HG03139 (cell line): ENCODE results near the gene DLG2.
"Not testable (repeated sequence)": the region's sequence is repeated elsewhere in the genome, so short reads cannot be mapped to it uniquely, and the experiment has no call there.

ENCODE experiments used
- ATAC-seq: cut with Tn5 transposase; IDR thresholded peaks from one replicate; pipeline ENCODE4 v1.9.1; 2021; ENCODE audit not compliant: unreplicated experiment

The DLG2 gene

DNA sequence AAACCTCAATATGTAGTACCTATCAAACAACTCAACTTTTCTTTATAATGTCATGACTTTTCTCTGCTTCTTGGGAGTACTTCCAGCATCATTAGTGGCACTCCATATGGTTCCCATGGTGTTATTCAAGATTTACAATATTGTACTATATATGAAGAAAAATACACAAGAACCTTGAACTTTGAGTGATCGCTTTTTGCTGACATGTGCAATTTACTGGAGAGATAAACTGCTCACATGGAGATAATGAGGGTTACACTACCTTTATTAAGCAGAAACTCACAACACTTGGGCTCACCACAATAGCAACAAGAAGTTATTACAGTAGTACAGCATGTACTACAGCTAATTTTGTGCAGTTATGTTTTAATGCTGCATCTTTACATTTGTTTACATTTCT is 388.2 kb downstream of the DLG2 start:
- no peak for ATAC-seq

DNA sequence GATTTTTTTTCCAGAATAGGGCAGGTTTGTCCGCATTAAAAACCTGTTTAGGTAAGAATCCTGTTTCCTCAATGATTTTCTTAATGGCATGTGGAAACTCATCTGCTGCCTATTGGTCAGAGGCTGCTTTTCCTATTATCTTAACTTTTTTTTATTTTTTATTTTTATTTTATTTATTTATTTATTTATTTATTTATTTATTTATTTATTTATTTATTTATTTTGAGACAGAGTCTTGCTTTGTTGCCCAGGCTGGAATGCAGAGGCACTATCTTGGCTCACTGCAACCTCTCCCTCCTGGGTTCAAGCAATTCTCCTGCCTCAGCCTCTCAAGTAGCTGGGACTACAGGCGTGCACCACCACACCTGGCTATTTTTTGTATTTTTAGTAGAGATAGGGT is 389.1 kb downstream of the DLG2 start:
- not testable (repeated sequence) for ATAC-seq

DNA sequence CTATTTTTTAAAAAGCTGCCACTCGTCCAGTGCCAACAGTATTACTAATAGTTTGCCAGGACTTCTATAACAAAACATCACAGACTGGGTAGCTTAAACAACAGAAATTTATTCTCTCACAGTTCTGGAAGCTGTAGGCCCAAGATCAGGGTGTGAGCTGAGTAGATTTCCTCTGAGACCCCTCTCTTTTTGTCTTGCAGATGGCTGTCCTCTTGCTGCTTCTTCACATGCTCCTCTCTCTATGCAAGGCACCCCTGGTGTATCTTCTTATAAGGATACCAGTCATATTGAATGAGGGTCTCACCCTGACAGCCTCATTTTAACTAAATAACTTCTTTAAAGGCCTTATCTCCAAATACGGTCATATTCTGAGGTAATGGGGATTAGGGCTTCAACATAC is 390.9 kb downstream of the DLG2 start:
- ATAC-seq: no peak

DNA sequence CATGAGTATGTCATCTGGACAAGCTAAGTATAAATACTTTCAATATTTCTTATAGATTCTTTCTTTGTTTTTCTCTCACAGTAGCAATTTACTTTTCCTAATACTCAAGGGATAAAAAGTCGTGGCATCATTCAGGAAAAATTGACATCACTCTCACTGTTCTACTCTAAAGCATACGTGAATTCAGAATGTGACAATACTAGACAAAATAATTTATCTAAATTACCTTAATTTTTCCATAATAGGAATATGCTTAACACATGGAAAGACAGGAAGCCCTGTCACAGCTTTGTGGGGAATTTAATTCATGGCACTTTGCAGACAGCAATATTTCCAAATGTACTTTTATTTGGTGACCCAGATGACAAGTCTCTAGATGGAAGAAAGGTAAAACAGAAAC is 394.6 kb downstream of the DLG2 start:
- ATAC-seq: no peak

DNA sequence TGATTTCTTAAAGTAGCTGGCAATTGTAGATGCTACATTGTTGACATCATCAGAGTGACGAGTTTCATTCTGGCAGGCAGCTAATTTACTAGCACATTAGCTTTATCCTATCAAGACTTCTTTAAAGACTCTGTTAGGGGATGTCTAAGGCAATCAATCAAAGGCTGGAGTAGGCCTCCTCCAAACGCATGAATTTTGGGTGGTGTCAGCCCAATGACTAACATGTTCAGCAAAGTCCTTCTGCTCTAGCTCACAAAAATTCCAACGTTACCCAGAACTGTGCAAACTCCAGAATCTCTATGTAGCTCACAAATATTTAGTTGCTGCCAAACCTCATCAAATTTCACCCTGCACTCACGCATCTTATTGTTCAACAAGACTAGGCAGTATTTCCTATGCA is 395.6 kb downstream of the DLG2 start:
- ATAC-seq: no peak

DNA sequence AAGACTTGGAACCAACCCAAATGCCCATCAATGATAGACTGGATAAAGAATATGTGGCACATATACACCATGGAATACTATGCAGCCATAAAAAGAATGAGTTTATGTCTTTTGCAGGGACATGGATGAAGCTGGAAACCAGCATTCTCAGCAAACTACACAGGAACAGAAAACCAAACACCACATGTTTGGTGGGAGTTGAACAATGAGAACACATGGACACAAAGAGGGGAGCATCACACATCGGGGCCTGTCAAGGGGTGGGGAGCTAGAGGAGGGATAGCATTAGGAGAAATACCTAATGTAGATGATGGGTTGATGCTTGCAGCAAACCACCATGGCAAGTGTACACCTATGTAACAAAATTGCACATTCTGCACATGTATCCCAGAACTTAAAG is 397.4 kb downstream of the DLG2 start:
- ATAC-seq: not testable (repeated sequence)

DNA sequence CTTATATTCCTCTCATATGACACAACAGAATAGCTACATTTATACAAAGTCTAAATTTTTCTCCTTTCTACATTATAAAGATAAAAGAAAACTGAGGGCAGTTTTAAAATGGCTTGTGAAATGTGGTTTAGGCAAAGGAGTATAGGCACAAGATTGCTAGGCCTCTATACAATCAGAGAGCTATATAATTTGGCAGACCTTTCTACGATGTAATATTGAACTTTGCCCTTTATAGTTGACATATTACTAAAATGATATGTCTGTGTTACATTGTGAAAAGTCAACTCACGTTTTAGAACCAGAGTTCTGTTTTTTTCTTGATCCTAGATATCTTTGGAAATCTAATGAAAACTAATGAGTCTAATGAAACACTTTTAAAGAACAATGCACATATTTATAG is 430.2 kb downstream of the DLG2 start:
- ATAC-seq: no peak

DNA sequence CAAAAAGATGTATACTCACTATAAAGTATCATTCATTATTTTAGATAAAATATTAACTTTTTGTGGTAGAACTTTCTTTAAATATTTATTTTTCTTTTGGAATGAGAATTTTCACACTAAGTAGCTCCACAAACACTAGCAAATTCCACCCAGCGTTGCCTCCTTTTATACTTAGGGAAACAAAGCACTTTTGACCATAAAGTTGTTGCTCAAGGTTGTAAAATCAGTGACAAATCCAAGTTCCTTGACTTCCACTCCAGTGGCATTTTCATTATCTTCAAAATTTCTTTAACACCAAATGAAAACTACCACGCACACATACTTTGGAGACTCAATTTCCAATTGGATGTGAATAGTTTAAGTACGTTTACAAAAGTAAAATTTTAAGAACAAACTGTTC is 431.2 kb downstream of the DLG2 start:
- ATAC-seq: no peak

DNA sequence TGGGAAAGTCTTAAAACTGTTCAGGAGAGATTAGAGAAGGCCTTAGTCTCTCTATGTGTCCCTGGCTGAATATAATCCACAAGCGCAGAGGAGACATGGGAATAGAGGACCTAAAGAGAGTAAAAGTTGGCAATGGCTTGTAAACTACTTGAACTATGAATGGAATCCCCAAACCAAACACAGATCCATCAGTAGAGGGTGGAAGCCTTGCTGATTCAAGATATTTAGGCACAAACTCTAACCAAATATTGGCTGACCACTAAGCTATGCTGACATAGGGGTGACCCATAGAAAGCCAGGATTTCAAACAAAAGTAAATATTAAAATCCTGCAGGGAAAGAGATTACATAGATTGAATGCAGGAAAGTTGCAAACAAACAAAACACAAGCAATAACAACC is 439.2 kb downstream of the DLG2 start:
- no peak for ATAC-seq

DNA sequence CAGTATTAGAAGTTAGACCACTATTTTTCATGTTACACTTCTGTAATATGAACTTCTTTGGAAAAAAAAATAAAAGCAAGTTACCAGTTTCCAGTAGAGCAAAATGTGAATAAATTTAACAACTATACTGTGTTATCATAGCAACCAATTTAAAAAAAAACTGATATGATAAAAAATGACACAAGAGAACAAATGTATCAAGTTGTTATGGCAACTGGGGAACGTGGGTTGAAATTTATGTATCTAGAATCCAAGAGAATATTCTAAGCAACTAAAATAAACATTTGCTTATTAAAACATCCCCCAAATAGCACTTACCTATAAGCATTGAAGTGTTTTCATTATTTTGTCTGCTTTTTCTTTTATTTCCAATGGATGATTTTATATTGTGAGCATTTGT is 442.4 kb downstream of the DLG2 start:
- no peak for ATAC-seq

DNA sequence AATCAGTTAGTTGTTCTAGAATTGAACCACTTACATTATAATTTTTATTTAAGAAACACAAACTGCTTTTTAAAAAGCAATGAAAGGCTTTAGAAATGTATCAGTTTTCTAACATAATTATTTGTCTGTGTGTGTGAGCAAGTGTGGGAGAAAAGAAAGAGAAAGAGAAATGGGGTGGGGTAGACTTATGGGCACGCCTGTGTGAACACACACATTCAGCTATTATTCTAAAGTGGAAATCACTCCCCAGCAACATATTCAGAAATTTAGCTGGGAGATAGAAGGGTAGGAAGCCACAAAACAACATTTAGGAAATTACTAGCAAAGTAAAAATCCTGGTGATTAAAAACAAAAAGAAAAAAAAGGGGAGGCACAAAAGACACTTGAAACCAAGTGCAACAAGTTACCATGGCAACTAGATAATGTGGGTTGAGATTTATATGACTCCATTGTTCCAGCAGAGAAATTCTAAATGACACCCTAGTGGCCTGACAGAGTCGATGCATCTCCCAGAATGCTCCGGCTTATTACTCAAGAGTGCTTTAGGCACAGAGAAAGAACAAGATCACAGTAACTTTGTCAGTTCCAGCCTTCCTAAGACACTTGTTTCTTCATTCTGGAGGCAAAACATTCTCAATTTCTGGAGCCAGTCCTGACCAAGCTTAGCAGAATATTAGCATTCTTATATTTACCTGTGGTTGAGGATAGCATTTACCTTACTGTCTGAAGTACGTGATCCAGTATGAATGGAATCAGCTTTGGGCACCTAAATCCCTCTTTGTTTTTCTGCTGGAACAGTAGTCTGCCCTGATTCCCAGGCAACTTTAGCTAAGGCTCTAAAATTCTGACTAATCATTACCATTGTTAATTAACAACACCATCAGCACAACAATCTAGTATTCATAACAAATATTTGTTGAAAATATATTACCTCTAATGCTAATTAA is 444.4 kb downstream of the DLG2 start:
- no peak for ATAC-seq

DNA sequence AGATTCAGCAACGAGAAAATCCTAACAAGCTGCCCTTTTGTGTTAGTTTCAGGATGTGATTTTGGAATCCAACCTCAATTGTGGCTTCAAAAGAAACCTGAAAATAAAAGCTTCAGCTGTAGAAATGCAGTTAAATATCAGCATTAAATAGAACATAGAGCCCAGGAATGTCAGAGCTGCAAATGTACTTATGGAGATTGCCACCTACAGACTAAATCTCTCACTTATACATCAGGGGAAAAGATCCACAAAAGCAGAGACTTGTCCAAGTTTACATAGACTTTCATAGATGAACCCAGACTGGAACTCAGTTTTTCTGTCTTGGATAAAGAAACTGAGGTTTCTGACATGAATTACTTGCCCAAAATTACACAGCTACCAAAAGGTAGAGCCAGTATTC is 446.6 kb downstream of the DLG2 start:
- no peak for ATAC-seq

DNA sequence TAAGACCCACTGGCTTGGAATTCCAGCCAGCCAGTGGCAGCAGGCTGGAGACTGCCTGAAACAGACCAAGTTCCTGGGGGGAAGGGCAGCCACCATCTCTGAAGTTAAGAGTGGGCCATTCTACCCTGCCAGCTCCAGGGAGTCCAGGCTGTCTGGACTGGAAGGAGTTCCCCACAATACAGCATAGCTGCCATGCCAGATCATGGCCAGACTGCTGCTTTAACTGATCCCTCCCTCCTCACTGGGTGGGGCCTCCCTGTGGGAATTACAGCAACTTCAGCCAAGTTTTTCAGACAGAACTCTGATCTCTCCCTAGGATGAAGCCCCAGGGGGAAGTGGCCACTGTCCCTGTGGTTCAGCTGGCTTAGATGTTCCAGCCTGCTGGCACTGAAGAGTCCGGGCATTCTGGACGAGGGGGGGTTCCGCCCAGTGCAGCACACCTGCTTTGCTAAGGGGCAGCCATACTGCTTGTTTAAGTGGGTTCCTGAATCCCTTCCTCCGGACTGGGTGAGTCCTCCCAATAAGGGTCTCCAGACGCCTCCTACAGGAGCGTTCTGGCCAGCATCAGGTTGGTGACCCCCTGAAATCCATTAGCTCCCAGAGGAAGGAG is 455.4 kb downstream of the DLG2 start:
- ATAC-seq: no peak

DNA sequence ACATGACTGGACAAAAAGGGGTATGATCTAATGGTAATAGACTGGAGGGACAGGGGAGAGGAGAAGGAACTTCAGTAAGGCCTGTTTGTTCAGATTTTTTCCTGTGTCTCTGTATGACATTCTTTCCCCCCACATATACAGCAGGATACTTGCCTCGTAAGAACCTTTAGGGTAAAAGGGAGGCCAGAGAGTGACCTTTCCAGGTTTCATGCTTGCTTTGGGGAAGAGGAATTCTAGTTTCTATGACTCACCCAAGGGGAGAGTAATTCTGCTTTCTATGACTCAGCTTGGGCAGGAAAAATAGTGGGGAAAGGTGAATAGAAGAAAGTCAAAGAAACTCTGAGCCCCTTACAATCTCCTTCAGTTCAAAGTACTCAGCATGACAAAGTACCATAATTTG is 457.0 kb downstream of the DLG2 start:
- ATAC-seq: no peak

DNA sequence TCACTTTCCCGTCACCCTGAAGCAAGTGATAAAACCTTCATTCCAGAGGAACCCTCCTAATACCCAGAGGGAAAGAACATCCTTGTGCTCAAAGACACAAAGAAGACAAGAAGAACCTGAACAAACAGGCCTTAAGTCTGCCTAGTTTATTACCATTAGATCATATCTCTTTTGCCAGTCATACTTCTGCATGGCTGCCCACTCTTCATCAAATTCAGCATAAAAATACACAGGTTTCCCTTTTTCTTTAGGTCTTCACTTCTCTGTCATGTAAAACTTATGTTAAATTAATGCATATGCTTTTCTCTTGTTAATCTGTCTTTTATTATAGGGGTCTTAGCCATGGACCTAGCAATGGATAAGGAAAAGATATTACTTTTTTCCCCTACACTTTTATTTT is 459.7 kb downstream of the DLG2 start:
- no peak for ATAC-seq

DNA sequence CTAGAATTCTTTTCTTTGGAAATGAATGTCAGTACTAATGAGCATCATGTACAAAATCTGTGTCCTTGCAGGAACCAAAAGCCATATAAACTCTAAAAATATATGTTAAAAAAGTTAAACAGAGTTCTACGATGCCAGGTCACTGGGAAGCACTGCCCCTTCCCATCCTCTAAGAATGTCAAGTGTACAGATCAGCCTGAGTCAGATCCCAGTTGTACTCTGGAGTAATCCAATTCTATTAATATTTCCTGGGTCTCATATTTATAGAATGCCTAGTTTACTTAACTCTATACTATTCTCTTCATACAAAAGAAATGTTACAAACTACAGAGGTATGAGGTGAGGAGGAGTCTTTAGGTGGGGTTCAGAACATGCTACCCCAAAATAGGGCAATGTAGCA is 460.1 kb downstream of the DLG2 start:
- ATAC-seq: no peak

DNA sequence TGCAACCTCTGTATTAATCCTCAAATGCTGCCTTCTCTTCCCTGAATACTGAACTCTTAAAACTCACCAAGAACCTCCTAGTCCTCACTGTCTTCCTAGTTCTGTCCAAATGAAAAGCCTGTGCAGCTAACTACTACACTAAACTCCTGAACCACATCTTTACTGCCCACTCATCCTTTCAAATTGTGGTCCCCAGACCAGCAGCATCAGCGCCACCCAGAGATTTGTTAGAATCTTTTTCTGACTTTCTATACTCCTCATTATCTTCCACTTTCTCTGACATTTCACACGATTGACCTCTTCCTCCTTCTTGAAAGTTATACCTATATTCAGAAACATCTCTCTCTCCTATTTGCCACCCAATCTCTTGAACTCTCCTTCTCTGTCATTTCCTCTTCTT is 461.3 kb downstream of the DLG2 start:
- no peak for ATAC-seq

DNA sequence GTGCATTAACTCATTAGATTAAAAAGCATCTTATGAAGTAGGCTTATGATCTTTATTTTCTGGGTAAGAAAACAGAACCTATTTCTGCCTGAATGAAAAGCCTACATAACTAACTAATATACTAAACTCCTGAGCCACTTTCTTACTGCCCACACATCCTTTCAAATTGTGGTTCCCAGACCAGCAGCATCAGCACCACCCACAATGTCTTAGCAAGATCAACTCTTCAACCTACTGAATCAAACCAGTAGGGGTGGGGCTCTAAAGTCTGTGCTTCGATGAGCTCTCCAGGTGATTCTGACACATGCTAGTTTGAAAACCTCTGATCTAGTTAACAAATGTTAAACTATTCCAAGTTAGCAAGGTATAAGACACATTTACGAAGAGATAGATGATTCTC is 462.4 kb downstream of the DLG2 start:
- no peak for ATAC-seq

DNA sequence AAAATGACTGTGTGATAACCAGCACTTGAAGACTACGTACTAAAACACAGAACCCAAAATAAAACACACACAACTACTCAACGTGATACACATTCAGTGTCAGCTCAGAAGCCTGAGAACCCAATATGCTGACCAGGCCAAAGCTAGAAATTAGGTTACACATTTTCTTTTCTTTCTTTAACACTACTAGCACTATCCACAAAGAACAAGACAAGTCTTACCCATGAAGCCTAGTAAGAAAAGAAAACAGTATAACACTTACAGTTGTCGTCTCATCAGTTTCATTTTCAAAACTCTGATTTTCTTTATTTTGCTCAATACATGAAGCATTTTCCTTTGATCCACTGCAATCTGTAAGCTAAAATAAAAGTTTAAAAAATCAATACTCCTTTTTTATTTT is 472.9 kb downstream of the DLG2 start:
- ATAC-seq: no peak

DNA sequence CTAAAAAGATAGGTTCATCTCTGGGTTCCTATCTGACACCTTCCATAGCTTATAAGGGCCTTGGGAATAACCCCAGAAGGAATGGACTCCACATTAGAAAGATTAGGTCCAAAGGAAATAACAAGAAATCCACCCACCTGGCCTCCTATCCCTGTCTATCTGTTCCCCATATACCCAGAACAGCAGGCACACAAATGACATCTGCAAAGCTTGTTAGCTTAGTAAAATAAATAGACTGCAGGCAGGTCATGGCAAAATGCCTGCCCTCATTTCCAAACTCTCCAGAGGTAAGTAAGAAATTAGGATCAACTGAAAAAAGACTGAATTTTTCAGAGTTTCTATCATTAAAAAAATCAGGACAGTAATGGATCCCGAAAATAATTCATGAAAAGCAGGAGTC is 489.5 kb downstream of the DLG2 start:
- no peak for ATAC-seq

DNA sequence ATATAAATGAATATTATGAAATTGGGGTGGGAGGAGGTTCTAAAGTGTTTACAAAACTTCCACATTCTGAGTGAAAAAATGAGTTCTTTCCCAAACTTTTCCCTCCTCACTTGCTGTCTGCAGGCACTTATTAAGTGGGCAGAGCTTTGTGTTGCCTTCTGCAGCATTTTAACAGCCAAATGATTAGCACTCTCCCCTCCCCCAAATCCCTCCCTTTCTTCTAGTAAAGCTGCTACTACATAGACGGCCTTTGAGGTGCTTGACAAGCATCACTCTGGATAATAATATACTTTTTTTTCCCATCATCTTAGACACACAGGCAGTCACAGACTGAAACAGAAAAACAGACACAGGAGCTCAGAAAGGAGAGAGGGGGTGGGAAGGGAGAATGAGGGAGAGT is 493.5 kb downstream of the DLG2 start:
- ATAC-seq: no peak

DNA sequence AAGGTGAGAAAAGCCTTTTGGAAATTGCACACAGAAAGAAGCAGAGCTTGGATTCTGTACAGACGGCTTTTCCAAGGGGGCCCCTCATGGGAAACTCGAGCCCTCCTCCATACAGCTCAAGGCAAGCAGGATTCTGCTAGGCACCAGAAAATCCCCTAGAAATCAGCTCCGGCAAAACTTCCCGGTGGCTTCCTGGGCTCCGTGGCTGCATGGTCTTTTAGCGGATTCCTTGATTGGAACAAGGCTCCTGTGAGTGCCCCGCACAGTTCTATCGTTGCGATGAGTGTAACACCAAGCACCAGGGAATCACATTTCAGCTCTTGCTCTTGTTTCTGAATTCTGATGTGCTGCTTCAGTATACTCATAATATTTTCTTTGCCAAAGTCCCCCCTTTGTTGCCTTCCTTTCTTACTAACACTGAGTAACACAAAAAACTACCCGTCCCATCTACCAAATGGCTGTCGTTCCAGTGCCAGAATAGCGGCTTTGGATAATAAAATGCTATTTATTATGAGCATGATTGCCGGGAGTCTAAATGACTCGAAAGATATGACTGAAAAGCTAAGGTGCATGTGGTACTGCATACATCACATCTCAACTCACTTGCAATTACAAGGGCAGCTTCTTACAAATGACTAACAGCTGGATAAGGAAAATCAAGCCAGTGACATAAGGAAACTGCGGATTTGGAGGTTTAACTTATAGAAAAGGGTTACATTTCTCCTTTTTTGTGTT is 494.1 kb downstream of the DLG2 start:
- no peak for ATAC-seq
